Endometrium (tissue), 2 donors: Measurements from ENCODE around the gene FUT7.
"Not testable (repeated sequence)": the region's sequence is repeated elsewhere in the genome, so short reads cannot be mapped to it uniquely, and the experiment has no call there.

ENCODE experiments used
- FAIRE-seq: peaks from 2 replicates; lab custom pipeline; 2012; peaks lifted over from hg19 to GRCh38; lab: Jason Lieb, UNC
- donor health status: control.
- donor health status: control.

FUT7 gene

GRCh38 chr9:137017791-137018497, 13.9 kb downstream of the FUT7 start:
- FAIRE-seq, result no peak

- FAIRE-seq, result no peak
Measured at GRCh38 chr9:137017071-137017470, 14.8 kb downstream of the FUT7 start.

DNA sequence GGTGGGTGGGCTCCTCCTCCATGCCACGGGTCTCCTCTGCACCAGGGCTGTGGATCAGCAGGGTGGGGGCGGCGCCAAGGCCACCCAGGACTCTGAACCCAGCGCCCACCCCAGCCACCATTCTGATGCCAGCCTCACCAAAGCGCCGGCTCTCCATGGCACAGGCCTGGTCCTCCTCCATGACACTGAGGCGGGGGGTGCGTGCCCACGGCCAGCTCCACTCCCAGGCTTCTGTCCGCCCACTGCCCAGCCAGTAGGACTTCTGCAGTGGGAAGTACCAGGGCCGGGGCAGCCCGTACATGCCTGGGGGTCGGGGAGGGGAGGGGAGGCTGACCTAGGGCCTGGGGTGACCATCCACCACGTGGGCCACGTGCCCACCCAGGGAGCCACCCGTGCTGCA, 15.5 kb downstream of the FUT7 start:
- no peak for FAIRE-seq

DNA sequence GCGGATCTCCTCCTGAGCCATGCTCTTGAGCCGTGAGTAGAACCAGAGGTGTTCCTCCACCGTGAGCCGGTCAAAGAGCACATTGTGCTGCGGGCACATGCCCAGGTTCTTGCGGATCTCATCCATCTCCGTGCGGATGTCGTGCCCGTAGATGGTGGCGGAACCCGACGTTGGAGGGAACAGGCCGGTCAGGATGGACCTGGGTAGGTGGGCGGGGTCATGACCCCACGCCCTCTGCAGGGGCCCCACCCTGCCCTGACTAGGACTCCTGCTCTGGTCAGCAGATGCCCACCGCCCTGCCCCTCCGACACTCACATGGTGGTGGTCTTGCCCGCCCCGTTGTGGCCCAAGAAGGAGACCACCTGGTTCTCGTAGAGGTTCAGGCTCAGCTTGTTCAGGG, 15.9 kb downstream of the FUT7 start:
- no peak for FAIRE-seq

GRCh38 chr9:137015540-137015930, 16.4 kb downstream of the FUT7 start:
- no peak for FAIRE-seq

GRCh38 chr9:137014776-137015539, 16.9 kb downstream of the FUT7 start:
- no peak for FAIRE-seq

- no peak for FAIRE-seq
Measured at GRCh38 chr9:137014166-137014565, 17.7 kb downstream of the FUT7 start.

- no peak for FAIRE-seq
Measured at GRCh38 chr9:137013571-137013940, 18.3 kb downstream of the FUT7 start.

DNA sequence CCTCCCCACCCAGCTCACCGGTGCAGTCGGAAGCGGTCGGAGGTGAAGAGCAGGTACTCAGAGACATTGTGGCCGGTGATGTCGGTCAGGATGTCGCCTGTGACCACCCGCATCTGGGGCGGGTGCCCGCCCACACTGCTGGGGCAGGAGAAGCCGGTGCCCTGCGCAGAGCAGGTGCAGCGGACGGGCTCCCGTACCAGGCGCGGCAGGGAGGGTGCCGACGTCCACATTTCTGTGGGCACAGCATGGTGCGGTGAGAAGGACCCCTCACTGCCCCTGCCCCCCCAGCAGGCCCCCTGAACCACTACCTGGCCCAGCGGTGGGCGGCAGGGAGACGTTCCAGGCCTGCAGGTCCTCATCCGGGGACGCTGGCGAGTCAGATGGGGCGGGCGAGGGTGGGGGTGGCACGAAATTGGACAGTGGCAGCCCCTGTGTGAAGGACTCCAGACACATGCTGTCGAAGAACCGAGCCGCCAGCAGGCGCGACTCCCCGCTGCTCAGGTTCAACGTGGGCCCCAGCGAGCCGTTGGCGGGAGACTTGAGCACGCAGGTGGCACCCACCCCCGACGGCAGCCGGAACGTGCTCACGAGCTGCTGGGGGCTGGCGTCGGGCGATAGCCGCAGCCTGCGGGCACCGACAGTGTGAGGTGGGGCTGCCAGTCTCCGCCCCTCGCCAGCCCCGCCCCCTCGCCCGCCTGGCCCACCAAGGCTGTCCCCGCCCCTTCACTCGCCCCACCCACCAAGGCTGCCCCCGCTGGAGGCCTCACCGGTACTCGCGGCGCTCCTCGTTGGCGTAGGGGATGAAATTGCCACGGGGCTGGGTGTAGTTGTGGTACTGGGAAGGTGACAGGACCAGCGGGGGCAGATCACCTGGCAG, 19.0 kb downstream of the FUT7 start:
- no peak for FAIRE-seq

DNA sequence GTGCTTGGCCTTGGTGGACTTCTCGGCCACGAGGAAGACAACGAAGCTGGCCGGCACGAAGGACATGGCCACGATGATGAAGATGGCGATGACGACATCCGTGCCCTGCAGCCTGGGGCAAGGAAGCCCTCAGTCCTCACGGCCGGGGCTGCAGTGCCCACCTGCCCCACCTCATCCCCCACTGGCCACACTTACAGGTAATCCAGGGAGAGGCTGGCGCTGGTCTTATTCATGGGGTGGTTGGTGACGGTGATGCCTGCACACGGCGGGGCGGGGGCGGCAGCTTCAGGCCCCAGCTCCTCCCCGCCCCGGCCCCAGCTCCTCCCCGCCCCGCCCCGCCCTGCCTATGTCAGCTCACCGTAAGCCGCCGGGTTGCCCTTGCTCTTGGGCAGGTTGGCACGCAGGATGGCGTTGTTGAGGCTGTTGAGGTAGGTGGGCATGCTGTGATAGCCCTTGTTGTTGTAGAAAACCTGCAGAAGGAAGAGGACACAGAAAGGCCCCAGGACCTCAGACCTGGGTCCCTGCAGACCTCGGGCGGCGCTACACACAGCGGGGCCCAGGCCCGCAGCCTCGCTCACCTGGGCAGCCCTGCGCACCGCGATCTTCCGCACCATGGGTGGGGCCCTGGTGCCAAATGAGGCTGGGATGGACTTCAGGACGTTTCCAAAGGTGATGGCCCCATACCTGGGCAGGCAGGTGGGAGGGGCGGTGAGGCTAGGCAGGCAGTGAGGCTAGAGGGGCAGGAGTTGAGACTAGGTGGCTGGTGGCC, 19.8 kb downstream of the FUT7 start:
- no peak for FAIRE-seq

- no peak for FAIRE-seq
Measured at GRCh38 chr9:137011156-137011555, 20.7 kb downstream of the FUT7 start.

DNA sequence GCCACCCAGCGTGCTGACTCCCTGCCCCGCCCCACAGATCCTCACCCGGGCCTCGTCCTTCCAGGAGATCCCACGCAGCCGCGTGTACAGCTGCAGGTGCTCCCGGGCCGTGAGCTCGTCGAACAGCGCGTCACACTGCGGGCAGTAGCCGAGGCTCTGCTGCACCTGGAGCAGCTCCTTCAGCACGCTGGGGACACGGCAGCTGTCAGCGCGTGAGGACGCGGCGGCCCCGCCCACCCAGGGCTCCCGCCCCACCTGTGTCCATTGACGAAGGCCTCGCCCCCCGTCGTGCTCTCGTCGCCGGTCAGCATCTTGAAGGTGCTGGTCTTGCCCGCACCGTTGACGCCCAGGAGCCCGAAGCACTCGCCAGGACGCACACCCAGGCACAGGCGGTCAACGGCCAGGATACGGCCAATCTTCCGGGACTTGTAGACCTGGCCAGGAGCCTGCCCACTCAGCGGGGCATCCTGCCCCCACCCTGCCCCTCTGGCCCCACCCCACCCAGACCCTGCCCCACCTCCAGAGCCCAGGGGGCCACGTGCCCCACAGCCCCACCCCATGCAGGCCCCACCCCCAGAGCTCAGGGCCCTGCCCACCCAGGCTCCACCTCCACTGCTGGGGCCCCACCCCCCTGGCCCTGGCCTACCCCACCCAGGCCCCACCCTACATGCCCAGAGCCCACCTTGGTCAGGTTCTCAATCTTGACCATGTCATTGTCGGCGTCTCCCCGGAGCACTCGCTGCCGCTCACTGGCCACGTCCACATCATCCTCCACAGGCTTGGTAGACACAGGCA, 21.8 kb downstream of the FUT7 start:
- no peak for FAIRE-seq

- no peak for FAIRE-seq
Measured at GRCh38 chr9:137009217-137009616, 22.7 kb downstream of the FUT7 start.

DNA sequence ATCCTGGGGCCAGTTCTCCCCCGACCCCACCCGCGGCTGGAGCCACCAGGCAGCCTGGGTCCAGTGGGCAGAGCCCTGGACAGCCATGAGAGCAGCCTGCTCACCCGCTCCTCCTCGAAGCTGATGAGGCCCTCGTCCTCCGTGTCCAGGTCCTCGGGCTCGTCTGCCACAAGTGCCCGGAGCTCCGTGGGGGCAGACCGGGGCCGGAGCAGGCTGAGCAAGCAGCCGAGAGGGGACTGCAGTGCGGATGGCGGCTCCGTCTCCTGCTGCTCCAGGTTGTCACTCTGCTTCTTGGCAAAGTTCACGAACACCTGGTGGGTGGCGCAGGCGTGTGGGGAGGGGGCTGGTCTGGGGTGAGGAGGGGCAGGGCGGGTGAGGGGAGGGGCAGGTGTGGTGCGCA, 23.6 kb downstream of the FUT7 start:
- no peak for FAIRE-seq

GRCh38 chr9:137007816-137008270, 24.0 kb downstream of the FUT7 start:
- no peak for FAIRE-seq

GRCh38 chr9:137007108-137007815, 24.6 kb downstream of the FUT7 start:
- FAIRE-seq, result no peak

- FAIRE-seq, result no peak
Measured at GRCh38 chr9:137006116-137007003, 25.5 kb downstream of the FUT7 start.

DNA sequence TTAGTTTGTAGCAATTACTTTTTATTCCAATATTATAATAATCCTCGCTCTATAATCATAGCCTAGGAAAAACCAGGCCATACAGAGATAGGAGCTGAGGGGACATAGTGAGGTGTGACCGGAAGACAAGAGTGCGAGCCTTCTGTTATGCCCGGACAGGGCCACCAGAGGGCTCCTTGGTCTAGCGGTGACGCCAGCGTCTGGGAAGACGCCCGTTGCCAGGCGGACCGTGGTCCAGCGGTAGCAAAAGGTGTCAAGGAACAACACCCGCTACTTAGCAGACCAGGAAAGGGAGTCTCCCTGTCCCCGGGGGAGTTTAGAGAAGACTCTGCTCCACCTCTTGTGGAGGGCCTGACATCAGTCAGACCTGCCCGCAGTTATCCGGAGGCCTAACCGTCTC, 27.6 kb downstream of the FUT7 start:
- not testable (repeated sequence) for FAIRE-seq

GRCh38 chr9:137002646-137003041, 29.2 kb downstream of the FUT7 start:
- no peak for FAIRE-seq
